ENCODE measurements around the gene UBP1. TPM values are rescaled to one million over a fixed set of nuclear protein-coding genes. Genes with fewer than 3 reads are reported as not detected.

The UBP1 gene
- total RNA-seq, 2 donors from 2014 or later, result 69.0 to 92.2 TPM

GRCh38 chr3:33403756-33404155, 36.4 kb downstream of the UBP1 start:
- Histone ChIP-seq H3K36me3 (peaks cover 44% of the 10 kb centered on the region), H3K4me3 (no peak overlapping the region), H3K4me1 (ENCODE audit: control insufficient read depth in 1 of 2, low read depth in 2 of 2) (no peaks in the 10 kb centered on the region), H3K27ac (no peak overlapping the region), H3K9me3 (no peaks in the 10 kb centered on the region), H3K27me3 (replicated peaks; ENCODE audit: insufficient read depth) (no peaks in the 10 kb centered on the region)
- TF ChIP-seq CTCF (IDR thresholded peaks at IDR 0.05), result no peak
- ATAC-seq (ENCODE audit: insufficient number of reproducible peaks, low FRiP score, low read depth) (no peak), DNase-seq (ENCODE audit: low spot score) (no peak)

- Histone ChIP-seq H3K4me1 (ENCODE audit: control insufficient read depth in 1 of 2, low read depth in 2 of 2) (no peaks in the 10 kb centered on the region), H3K9me3 (no peaks in the 10 kb centered on the region), H3K4me3 (no peak overlapping the region), H3K27me3 (replicated peaks; ENCODE audit: insufficient read depth) (no peaks in the 10 kb centered on the region), H3K27ac (no peak overlapping the region), H3K36me3 (peaks cover 51% of the 10 kb centered on the region)
- no peak for TF ChIP-seq CTCF (IDR thresholded peaks at IDR 0.05)
- DNase-seq (ENCODE audit: low spot score), result no peak
- no peak for ATAC-seq (ENCODE audit: insufficient number of reproducible peaks, low FRiP score, low read depth)
Observed at GRCh38 chr3:33402936-33403335, 37.3 kb downstream of the UBP1 start.

- no peak overlapping the region for H3K4me3 ChIP-seq
- peaks cover 48% of the 10 kb centered on the region for H3K36me3 ChIP-seq
- no peak for DNase-seq (ENCODE audit: low spot score)
- H3K27ac ChIP-seq, result no peak overlapping the region
- H3K27me3 ChIP-seq (replicated peaks; ENCODE audit: insufficient read depth), result no peaks in the 10 kb centered on the region
- ATAC-seq (ENCODE audit: insufficient number of reproducible peaks, low FRiP score, low read depth), result no peak
- no peaks in the 10 kb centered on the region for H3K9me3 ChIP-seq
- H3K4me1 ChIP-seq (ENCODE audit: control insufficient read depth in 1 of 2, low read depth in 2 of 2), result no peaks in the 10 kb centered on the region
- no peak for TF ChIP-seq CTCF (IDR thresholded peaks at IDR 0.05)
Observed at GRCh38 chr3:33401781-33402180, 38.4 kb downstream of the UBP1 start.

GRCh38 chr3:33398410-33398809, 41.8 kb downstream of the UBP1 start:
- TF ChIP-seq CTCF (IDR thresholded peaks at IDR 0.05), result no peak
- DNase-seq (ENCODE audit: low spot score) (no peak), ATAC-seq (ENCODE audit: insufficient number of reproducible peaks, low FRiP score, low read depth) (no peak)
- peaks cover 40% of the 10 kb centered on the region for H3K36me3 ChIP-seq
- H3K27ac ChIP-seq, result no peak overlapping the region
- peaks cover 0 to under 1% of the 10 kb centered on the region in 2 donors for H3K4me1 ChIP-seq (ENCODE audit: control insufficient read depth in 1 of 2, low read depth in 2 of 2)
- no peaks in the 10 kb centered on the region for H3K9me3 ChIP-seq
- H3K4me3 ChIP-seq, result no peak overlapping the region
- no peaks in the 10 kb centered on the region for H3K27me3 ChIP-seq (replicated peaks; ENCODE audit: insufficient read depth)

GRCh38 chr3:33395900-33396299, 44.3 kb downstream of the UBP1 start:
- H3K36me3 ChIP-seq, result peaks cover 24% of the 10 kb centered on the region
- no peak overlapping the region for H3K27ac ChIP-seq
- DNase-seq (ENCODE audit: low spot score) (no peak), ATAC-seq (ENCODE audit: insufficient number of reproducible peaks, low FRiP score, low read depth) (no peak)
- no peak for TF ChIP-seq CTCF (IDR thresholded peaks at IDR 0.05)
- no peaks in the 10 kb centered on the region for H3K9me3 ChIP-seq
- no peak overlapping the region for H3K4me3 ChIP-seq
- no peaks in the 10 kb centered on the region for H3K27me3 ChIP-seq (replicated peaks; ENCODE audit: insufficient read depth)
- H3K4me1 ChIP-seq (ENCODE audit: control insufficient read depth in 1 of 2, low read depth in 2 of 2), result peaks cover 3 to 25% of the 10 kb centered on the region in 2 donors

Data from thoracic aorta (tissue), 2 donors.